A204.1 (cell line): ENCODE data around the gene LAGE3.

Source experiments
- FAIRE-seq: peaks from 2 replicates; lab custom pipeline; 2012; peaks lifted over from hg19 to GRCh38; lab: Jason Lieb, UNC

The LAGE3 gene

DNA sequence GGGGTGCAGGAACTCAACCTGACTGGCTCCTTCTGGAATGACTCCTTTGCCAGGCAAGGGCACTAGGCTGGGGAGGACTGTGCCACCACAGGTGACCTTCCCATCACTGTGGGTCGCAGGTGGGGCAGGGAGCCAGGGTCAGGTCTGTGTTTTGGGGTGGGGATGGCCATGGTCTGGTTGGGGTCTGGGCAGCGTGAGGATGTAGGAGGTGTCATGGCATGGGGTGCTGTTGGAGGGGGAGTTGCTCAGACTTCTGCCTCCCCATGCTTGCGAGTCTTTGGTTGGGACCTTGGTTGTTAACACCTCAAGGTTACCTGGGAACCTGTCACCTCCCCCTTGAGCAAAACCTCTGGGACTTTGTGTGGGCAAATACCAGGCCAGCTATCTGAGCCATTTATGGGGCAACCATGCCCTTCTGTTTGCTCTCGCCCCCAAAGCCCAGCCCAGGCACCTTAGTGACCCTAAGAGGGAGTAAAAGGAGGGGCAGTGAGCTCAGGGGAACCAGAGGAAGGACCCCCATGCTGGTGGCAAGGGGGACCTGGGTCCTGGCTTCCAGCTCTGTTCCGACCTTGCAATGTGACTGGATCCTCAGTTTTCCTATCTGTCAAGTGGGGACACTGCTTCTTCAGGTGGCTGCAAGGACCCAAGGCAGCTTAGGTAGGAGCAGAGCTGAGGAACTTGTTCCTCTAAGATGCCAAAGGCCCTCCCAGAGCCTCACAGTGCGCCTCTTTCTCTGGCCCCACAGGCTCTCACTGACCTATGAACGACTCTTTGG, 44.5 kb downstream of the LAGE3 start:
- FAIRE-seq = no peak

DNA sequence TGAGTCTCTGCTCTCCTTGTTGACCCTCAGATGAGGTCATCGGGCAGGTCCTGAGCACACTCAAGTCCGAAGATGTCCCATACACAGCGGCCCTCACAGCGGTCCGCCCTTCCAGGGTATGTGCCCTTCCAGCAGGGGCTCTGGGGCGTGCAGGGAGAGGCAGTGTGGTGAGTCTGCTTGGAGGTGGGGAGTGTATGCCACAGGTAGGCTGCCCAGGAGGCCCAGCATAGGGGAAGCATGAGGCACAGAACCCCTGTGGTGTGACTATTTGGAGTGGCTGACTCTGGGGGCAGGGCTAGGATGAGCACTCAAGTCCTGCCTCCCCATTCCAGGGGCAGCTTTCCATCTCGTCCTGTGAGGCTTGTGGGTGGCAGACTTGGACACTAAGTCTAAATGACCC, 45.5 kb downstream of the LAGE3 start:
- FAIRE-seq = no peak

DNA sequence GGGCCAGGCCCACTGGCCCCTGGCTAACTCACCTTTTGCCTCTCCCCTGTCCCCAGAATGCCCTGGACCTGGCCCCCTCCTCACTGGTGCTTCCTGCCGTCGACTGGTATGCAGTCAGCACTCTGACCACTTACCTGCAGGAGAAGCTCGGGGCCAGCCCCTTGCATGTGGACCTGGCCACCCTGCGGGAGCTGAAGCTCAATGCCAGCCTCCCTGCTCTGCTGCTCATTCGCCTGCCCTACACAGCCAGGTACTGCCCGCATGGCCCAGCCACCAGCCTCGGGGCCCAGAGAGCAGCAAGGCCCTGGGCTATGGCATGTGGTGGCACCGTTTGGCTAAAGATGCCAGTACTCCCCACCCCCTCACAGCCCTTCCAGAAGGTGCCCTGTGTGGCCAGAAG, 46.9 kb downstream of the LAGE3 start:
- no peak for FAIRE-seq

DNA sequence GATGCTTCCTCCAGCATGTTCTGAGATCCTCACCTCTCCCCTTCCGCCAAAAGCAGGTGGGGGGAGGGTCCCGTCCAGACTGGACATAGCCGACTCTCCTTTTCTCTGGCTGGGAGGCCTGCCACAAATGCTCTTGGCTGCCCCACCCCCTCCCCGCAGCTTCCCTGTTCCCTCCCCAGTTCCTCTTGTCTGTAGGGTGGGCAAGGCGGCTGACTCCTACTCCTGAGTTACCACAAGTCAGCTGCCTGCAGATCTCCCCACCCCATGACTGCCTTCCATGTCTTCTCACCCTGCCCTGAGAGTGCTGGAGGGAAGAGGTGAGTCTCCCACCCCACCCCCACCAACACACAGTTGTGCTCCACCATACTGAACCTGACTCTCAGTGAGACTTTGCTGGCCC, 47.7 kb downstream of the LAGE3 start:
- FAIRE-seq = no peak

DNA sequence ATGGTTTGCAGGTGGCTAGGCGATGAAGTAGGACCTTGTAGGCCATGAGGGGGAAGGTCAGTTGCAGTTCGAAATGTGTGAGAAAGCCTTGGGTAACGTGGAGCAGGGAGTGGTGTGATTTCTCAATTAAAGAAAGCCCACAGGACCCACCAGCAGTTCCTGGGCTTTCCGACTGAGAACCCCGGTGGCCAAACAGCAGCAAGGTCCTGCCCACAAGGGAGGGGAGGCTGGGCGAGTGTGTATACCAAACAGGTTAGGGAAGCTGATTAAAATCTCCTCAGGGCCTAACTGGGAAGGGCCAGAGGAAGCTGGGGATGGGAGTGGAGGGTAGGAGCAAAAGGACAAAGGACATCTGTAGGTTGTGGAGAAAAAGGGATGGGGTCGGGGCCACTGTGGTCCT, 48.2 kb downstream of the LAGE3 start:
- FAIRE-seq = no peak

DNA sequence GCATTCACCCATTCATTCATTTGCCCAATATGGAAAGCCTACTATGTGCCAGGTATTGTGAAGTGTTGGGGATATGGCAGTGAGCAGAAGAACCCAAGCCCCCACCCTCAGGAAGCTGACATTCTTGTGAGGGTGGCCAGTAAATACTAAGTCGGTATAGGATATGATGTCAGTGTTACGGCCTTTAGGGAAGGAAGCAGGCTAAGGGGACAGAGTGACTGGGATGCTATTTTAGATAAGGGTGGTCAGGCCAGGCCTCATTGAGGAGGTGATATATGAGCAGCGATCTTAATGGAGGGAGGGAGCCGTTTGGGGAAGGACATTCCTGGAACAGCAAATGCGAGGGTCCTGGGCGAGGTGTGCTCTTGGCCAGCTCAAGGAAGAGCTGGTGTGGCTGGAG, 48.6 kb downstream of the LAGE3 start:
- no peak for FAIRE-seq

DNA sequence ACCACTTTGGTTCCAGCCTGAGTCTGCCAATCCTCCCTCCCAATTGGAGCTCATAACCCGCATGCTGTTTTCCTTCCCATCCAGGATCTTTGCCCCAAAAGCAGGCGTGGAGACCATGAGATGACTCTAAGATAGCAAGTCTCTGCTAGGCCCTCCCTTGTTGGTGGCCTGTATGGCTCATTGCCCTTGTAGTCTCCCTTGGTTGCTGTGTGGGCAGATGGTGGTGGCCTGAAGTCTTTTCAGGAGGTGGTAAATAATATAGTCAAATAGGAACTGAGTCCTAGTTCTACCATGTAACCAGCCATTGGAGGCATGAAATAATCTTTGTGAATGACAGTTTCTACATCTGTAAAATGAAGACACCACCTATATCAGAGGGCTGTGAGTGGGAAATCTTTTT, 49.4 kb downstream of the LAGE3 start:
- FAIRE-seq = no peak

DNA sequence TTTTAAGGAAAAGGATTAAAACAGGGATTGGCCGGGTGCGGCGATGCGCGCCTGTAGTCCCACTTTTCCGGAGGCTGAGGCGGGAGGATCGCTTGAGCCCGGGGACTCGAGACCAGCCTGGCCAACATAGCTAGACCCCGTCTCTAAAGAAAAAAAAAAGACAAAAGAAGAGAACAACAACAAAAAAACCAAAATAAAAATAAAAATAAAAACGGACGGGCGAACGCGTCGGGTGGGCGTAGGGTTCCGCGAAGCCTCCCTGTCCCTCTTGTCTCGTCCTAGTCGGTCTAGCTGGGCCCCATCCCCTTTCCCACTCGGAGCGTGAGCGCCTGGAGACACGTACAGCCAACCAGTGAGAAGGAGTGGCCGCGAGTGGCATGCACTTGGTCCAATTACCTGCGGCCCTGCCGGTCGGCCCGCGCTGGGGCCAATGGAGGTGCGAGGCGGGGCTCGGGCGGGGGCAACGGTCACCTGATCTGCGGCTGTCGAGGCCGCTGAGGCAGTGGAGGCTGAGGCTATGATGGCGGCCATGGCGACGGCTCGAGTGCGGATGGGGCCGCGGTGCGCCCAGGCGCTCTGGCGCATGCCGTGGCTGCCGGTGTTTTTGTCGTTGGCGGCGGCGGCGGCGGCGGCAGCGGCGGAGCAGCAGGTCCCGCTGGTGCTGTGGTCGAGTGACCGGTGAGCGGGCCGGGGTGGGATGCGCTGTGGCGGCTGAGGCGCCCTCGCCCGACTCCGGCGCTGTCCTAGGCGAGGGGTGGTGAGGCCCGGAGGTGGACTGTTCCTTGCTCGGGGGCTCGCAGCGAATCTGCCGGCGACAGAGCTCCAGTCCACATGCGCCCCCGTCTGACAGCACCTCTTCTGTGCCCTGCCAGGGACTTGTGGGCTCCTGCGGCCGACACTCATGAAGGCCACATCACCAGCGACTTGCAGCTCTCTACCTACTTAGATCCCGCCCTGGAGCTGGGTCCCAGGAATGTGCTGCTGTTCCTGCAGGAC, 50.6 kb downstream of the LAGE3 start, which contains the start of gene ATP6AP1:
Gene ATP6AP1 (plus strand): TSS at position 502 of the 996 bp plus-strand sequence. CDS start 16 bp downstream, at position 518.
- peak; percentile 57 for FAIRE-seq
